GM21526 (cell line): Measurements from ENCODE around the gene MAP3K3.

Source experiments
- ATAC-seq: cut with Tn5 transposase; IDR thresholded peaks from one replicate; pipeline ENCODE4 v1.9.1; 2021; ENCODE audit warnings: moderate library complexity; ENCODE audit not compliant: unreplicated experiment, low FRiP score

Gene MAP3K3

GRCh38 chr17:63647936-63648335 is 25.7 kb downstream of the MAP3K3 start:
- ATAC-seq, result no peak

GRCh38 chr17:63649813-63650212 is 27.6 kb downstream of the MAP3K3 start:
- ATAC-seq, result no peak

- ATAC-seq, result no peak
These were observed 29.9 kb downstream of the MAP3K3 start for GRCh38 chr17:63652106-63652505.

- no peak for ATAC-seq
These were observed 30.8 kb downstream of the MAP3K3 start for GRCh38 chr17:63653050-63653449.

- no peak for ATAC-seq
These were observed 35.6 kb downstream of the MAP3K3 start for GRCh38 chr17:63657786-63658185.

GRCh38 chr17:63658366-63658765 is 36.1 kb downstream of the MAP3K3 start:
- ATAC-seq, result no peak

GRCh38 chr17:63659850-63660249 is 37.6 kb downstream of the MAP3K3 start:
- ATAC-seq, result no peak

- no peak for ATAC-seq
These were observed 43.5 kb downstream of the MAP3K3 start for GRCh38 chr17:63665527-63666214.

GRCh38 chr17:63672856-63673255 is 50.6 kb downstream of the MAP3K3 start:
- ATAC-seq, result no peak

GRCh38 chr17:63675231-63675606 is 53.0 kb downstream of the MAP3K3 start:
- ATAC-seq, result no peak

GRCh38 chr17:63675607-63676546 is 53.7 kb downstream of the MAP3K3 start:
- no peak for ATAC-seq

GRCh38 chr17:63676584-63676983 is 54.4 kb downstream of the MAP3K3 start:
- no peak for ATAC-seq

- ATAC-seq, result no peak
These were observed 57.0 kb downstream of the MAP3K3 start for GRCh38 chr17:63679214-63679613.

GRCh38 chr17:63680700-63681099 is 58.5 kb downstream of the MAP3K3 start:
- ATAC-seq, result no peak

- no peak for ATAC-seq
These were observed 59.3 kb downstream of the MAP3K3 start for GRCh38 chr17:63681530-63681929.

GRCh38 chr17:63682441-63682840 is 60.2 kb downstream of the MAP3K3 start:
- no peak for ATAC-seq

- no peak for ATAC-seq
These were observed 60.8 kb downstream of the MAP3K3 start for GRCh38 chr17:63682981-63683380.

- no peak for ATAC-seq
These were observed 62.8 kb downstream of the MAP3K3 start for GRCh38 chr17:63685041-63685440.

GRCh38 chr17:63685578-63685977 is 63.4 kb downstream of the MAP3K3 start:
- no peak for ATAC-seq

- ATAC-seq, result no peak
These were observed 64.0 kb downstream of the MAP3K3 start for GRCh38 chr17:63686138-63686685.

GRCh38 chr17:63688396-63689020 is 66.3 kb downstream of the MAP3K3 start:
- ATAC-seq, result no peak
